Stimulated activated naive CD4-positive, alpha-beta T cell (primary cell): ENCODE measurements around the gene ELAPOR1.

Experiments used
- DNase-seq, 6 experiments: peaks; one replicate each; lab custom pipeline; 2025; lab: John Stamatoyannopoulos, UW

ELAPOR1 gene

DNA sequence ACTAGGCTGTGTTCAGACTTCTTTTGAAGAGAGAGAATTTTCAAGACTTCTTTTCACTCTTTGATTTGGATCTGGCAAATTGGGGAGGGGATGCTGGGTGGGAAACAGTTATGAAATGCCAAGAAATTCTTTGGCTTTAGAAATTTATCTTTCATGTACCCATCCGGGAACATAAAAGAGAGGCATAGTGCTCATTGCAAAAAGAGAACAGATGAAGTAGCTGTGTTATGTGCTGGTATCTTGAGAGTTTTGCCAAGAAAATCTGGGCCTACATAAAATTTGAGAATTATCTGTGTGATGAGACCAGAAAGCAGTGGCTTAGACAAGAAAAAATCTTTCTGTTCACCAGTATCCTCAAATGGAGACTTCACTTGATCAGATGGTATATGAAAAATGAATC, 19.0 kb upstream of the ELAPOR1 start:
- DNase-seq: peak in 3 of 6 experiments; percentile 24 to 62 (median 42)

DNA sequence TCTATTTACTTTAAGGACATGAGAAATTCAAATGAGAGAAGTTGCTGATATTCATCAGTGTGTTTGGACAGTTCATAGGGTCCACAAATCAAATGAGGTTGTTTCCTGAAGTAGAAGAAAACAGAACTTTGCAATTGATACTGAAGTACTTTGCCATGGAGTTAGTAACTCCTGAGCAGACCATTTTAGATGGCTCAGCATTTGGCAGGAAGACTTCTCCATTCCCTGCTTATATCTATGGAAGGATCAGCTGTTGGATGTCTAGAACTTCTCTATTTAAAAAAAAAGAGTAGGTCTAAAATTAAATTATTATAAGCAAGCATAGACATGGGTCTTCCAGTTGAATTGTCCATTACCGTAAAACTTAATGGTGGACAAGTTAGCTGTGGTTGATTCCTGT, 18.3 kb upstream of the ELAPOR1 start:
- DNase-seq: no peak

DNA sequence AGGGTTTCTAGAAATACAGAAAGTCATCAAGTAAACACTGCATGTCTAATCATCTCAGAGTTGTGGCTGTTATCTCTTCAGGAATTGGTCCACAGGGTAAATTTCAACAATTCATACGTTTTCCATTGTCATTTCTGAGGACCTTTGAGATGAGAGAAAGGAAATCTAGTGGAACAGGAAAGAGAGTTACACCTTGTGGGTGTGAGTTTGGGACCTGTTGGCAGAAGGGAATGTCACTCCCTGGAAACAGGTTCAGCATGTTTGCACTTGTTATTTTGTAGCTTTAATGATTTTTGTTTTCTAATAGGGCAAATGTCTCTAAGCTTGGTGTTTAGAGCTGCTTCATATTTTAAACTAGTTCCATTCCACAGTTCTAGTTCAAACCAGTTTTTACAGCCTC, 17.8 kb upstream of the ELAPOR1 start:
- DNase-seq: no peak

DNA sequence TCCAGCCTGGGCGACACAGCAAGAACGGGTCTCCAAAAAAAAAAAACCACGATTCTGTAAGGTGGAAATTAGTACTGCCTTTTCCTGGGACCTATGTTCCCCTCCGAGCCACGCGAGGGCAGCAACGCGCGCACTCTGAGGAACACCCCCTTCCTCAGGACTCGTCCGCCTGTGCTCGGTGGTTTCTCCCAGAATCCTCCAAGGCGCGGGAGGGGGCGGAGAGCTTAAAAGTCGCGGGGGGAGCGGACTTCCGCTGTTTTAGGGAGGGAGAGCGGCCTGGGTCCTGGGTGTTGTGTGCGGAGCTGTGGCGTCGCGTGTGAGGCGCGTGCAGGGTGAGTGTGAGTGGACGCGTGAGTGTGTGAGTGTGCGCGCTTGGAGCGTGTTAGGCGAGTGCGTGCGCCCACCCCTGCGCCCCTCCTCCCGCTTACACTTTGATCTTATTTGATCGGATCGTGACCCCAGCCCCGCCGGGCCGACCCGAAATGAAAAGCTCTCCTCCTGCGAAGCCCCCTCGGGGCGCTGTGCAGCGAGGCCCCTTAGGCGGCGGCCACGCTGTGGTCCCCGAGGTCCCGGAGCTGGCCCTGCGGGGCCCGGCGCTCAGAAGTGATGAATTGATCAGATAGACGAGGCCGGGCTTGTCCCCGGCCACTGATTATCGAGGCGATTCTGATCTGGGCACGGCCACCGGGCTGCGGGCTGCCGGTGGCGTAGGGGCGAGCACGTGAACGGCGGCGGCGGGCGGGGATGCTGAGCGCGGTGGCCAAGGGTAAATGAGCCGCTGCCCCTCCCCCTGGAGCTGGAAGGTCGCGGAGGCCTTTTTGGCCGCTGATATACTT, 13.8 kb upstream of the ELAPOR1 start:
- peak; percentile 92 to 97 (median 96) for DNase-seq

DNA sequence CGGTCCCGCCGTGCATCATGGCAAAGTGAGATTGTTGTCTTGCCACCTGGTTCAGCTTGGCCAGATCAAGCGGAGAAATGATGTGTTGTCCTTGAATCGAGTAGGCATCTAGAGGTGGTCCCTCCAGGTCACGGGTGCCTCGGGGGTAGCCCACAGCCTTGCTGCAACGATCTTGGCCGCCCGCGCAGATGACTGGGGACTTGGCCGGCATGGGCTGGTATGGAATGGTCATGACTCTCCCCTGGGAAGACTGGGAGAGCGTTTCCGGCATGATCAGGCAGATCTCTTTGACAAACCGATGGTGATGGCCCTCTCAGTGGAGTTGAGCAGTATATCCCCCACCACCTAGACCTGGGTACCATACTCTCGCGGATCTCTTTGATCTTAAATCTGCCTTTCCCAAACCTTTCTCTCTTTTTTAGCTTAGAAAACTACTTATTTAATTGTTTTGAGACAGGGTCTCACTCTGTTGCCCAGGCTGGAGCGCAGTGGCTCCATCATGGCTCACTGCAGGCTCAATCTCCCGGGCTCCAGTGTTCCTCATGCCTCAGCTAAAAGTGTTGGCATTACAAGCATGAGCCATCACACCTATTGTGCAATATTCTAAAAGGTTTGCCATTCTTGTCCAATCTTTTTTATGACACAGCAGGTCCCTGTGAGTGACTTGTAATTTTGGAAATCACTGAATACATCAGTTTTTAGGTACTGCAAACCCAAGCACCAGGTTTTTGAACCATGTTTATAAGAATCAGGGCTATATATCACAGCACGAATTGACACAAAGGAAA, 9.4 kb upstream of the ELAPOR1 start:
- no peak for DNase-seq

DNA sequence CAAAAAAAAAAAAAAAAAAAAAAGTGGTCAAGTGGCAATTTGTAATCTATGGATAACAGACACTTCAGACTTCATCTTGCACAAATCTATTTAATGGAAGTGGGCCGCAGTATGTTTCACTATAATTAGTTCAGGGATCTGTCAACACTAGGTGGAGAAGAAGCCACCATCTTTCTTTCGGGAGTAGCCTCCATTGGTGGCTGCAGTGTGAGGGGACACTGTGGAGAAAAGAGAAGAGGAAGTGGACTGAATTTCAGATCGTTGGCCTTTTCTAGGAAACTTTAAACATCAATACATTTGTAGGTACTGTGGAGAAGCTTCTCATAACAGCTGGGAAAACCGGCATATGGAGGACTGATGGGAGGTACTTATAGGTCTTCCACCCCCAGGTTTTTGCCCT, 8.0 kb upstream of the ELAPOR1 start:
- DNase-seq: no peak

DNA sequence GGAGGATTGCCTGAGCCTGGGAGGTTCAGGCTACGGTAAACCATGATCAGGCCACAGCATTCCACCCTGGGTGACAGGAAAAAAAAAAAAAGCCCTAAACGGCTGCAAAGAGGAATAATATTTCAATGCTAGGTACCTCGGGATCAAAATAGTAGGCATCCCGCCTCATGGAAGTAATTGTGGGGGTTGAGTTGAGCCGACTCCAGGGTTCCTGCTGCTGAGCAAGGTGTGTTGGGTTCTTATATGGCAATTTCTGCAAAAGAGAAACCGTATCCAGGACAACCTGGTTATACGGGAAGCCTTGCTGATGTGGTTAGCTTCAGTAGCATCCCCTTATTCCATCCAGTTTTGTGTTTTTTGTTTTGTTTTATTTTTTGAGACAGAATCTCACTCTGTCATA, 6.1 kb upstream of the ELAPOR1 start:
- DNase-seq: no peak

DNA sequence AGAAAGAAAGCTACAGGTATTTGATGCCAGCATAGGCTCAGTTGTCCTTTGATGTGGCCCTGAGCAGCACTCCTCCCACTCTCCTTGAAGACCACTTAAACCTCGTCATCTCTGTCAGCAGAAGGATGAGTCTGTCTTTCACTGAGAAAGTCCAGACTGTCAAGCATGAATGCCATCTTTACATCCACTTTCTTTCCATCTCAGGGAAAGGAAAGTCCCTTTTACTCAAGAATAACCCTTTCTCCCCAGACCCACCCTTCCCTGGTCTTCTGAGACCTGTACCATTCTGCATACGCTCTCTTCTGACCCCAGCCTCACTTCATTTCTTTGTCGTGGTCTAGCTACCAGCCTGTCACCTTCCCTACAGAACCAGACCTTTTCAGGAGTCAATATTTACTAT, 4.0 kb upstream of the ELAPOR1 start:
- DNase-seq: no peak

DNA sequence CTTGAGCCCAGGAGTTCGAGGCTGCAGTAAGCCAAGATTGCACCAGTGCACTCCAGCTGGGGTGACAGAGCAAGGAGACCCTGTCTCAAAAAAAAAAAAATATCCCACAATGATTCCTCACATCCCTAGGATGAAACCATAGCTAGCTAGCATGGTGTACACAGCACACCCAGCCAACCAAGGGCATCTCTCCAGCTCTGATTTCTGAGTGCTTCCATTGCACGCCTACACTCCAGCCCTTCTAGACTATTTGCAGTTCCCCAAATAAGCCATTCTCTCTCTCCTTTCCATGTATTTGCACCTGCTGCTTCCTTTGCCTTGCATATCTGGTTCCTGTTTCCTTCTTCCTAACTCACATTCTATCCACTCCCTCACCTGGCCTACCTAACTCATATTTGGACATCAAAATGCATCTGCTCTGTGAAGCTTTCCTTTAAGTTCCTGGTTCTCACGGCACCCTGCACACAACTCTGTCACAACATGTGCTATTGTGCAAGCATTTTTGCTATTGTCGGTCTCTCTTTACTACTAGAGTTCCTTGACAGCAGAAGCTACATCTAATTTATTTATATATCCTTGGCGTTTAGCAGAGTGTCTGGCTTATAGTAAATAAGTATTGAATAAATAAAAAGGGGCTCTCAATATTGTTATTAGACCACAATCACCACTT, 2.4 kb upstream of the ELAPOR1 start:
- DNase-seq: no peak

DNA sequence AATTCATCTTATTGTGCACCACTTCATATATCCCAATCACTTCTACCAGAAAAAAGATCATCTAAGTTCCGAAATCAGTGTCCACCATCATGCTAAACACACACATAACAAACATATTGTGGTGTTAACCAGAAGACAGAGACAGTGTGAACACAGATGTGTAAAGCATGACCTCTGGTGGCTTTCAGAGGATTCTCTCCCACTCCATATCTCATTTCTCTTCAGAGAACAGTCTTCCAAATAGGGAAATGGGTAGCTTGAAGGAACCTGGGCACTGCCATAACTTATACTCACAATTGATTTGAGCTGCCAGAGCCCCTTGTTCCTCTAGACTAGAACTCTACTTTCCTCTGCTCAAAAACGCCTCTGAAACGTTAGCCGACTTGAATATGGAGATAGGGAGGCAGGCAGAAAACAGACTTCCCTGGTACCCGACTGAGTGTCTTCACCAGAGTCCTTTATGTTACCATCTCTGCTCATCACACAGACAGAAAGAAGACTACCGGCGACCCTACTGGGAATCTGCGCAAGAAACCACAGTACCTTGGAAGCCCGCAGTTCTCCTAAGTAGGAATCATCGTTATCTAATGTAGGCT, 1.8 kb upstream of the ELAPOR1 start:
- peak in 1 of 6 experiments; percentile 45 for DNase-seq

DNA sequence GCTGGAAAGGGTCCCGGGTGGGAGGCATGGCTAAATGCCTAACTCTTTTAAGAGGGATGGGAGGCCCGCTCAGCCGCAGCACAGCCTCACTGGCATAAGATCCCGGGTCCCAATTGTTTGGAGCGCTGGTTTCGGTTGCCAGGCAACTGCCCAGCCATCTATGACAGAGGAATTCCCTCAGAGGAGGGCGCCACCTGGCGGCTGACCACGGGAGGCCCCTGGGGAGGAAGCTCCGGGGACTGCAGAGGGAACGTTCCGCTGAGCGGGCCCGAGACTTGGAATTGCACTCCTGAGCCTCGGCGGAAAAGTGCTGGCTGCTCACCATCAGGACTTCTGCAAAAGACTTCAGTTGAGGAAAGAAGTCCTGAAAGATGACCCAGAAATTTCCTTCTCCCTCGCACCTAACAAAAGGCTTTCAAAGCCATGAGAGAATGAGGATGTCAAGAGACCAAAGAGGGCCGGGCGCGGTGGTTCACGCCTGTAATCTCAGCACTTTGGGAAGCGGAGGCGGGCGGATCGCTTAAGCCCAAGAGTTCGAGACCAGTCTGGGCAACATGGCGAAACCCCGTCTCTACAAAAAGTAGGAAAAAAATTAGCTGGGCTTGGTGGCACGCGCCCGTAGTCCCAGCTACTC, 1.1 kb upstream of the ELAPOR1 start:
- DNase-seq: peak; percentile 71 to 89 (median 82)

DNA sequence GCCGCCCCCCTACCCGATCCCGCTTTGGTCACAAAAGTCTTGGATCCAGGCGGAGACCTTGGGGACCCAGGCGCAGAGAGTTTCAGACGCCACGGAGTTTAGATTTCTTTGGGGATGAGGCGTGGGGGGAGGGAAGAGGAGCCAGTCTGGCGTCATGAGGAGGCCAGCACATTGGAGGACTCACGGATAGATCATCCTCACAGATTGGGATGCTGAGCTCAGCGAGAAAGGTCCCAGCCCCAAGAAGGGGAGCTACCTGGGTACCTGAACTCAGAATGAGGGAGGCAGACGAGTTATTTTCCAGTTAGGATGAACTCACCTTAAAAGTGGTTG, 393 bp downstream of the ELAPOR1 start:
- DNase-seq: no peak

DNA sequence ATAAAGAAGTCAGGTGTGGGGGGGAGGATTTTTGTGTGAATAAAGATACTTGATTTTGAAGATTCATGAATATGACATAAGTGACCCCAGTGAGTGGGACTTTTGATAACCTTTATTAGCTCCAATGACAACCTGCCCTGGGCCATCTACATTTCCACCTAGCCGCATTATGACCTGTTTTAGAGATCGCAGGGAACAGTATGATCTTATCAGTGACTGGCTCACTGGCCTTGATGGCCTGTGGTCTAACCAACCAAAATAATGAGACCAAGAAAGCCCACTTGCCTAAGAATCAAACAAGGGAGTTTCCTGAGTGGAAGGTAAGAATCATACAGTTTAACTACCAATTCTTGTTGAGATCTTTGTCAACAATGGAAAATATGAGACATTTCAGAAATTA, 1.8 kb downstream of the ELAPOR1 start:
- no peak for DNase-seq

DNA sequence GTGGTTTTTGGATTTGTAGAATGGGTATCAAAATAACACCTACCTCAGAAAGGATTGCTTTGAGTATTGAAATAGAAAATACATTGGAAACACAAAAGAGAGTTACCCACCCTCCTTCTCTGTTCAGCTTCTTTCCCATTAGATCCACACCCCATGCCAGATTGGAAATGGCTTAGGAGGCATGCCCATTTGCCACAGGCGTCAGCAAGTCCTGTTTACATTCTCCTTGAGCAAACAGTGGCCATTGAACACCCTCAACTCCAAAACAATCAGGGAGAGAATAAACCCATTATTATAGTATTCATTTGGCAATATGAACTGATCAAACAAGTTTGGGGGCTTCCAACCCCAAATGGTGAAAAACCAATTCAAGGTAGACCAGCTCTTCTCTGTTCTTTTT, 2.4 kb downstream of the ELAPOR1 start:
- DNase-seq: no peak

DNA sequence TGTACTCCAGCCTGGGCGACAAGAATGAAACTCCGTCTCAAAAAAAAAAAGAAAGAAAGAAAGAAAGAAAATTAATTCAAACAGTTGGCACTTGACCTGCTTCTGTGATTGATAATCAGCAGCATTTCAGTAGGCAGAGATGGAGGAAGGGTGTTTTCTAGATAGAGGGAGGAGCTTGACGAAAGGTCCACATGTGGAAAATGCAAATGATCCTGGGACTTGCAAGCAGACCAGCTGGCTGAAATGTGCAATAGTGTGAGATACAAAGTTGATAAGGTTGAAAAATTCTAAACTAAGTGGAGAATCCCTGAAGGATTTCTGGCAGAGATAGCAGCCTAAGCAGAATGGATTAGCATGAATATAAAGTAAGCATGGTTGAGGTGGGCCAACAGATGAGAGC, 4.2 kb downstream of the ELAPOR1 start:
- no peak for DNase-seq

DNA sequence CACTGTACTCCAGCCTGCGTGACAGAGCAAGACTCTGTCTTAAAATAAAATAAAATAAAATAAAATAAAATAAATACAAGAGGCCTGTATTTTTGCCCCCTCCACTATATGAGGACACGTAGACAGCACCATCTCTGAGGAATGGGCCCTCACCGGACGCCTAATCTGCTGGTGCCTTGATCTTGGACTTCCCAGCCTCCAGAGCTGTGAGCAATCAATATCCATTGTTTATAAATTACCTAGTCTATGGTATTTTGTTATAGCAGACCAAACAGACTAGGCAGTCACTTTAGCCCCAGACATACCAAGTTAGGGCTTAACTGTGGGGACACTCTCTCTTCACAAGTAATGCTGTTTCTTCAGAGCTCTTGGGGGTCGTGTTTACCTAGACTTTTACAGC, 6.4 kb downstream of the ELAPOR1 start:
- no peak for DNase-seq

DNA sequence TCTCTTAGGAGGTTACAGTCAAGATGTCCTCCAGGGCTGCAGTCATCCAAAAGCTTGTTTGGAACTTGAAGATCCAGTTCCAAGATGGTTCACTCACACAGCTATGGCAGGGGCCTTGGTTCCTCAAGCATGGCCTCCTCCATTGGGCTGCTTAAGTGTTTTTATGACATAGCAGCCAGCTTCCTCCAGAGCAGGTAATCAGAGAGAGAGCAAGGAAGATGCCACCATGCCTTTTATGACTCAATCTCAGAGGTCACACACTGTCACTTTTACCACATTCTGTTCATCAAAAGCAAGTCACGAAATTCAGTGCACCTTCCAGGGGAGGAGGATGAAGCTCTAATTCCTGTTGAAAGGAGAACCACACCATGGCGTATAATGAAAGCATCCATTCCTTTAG, 17.1 kb downstream of the ELAPOR1 start:
- no peak for DNase-seq

DNA sequence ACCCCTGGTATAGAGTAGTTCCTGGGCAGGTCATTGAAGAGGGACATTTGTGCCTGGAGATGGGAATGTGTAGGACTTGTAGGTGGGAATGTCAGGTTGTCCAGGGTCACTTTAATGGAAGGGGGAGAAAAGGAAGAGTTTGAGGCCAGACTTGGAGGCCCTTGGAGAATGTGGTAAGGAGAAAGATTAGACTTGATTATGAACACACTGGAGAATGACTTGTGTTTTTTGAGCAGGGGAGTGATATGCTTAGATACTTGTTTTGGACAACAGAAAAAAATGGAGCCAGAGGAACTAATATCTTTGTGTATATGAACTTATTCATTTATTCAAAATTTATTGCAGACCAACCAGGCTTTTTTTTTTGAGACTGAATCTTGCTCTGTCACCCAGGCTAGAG, 17.9 kb downstream of the ELAPOR1 start:
- no peak for DNase-seq

DNA sequence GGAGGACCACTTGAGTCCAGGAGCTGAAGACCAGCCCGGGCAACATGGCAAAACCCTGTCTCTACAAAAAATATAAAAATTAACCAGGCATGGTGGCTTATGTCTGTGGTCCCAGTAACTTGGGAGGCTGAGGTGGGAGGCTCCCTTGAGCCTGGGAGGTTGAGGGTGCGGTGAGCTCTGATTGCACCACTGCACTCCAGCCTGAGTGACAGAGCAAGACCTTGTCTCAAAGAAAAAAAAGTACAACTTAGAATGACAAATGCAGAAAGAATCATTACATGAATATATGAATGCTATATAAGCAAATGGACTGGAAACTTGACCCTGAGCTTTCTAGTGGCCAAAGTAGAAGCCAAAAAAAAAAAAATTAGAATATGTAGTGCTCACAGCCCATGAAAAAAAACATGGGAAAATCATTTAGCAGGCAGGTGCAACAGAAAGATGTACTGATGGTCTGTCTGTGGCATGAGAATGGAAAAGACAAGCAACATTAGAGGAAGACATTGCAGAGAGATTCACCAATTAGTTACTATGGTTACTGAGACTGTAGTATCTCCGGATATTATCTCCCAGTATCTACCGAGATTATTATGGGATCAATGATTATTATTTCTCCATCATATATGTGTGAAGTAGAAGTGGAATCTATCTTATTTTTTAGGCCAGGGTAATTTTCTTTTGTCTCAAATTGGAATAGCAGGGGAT, 19.2 kb downstream of the ELAPOR1 start:
- no peak for DNase-seq

DNA sequence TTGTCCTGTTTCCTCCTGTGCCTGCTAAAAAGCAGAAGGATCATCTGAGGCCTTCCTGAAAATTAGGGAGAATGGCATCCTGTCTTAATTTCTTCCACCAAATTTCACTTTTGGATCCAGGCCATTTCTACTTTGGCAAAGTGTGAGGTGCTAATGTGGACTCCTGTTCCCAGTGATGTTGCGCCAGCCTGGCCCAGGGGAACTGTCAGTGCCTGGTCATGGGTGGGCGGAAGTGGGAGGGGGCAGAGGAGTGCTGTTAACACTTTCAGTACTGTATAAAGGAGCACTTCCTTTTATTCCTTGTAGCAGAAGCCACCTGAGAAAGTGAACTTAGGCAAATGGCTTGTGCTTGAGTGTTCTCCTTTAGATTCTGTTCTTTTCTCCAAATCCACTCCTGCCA, 19.9 kb downstream of the ELAPOR1 start:
- DNase-seq: no peak

DNA sequence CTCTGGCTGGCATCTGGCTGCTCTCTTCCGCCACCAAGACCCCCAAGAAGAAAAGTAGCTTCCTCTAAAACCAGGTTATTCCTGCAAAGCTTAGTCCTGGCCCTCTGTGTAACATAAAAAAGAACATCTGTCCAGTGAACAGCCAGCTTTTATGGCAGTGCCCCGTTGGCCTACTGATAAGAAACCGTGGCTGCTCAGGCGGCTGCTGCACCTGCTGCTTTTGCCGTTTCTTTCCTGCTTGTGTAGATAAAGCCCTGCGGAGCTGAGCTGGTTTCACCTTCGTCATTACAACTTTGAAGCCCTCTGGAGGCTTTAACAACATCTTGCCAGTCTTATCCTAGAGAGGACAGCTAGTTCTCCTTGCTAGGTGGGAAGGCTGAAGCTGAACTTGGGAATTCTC, 20.5 kb downstream of the ELAPOR1 start:
- DNase-seq: peak in 1 of 6 experiments; percentile 4
